Measurements from ENCODE around the gene C14orf93. TPM values are rescaled to one million over a fixed set of nuclear protein-coding genes. Genes with fewer than 3 reads are reported as not detected.
"Not testable (repeated sequence)": the region's sequence is repeated elsewhere in the genome, so short reads cannot be mapped to it uniquely, and the experiment has no call there.

C14orf93 gene
- total RNA-seq, 1 donor from 2014 or later = 9.1 TPM

GRCh38 chr14:22977684-22978486 is 32.1 kb downstream of the C14orf93 start:
- intact Hi-C loops (cut with micrococcal nuclease) = no loop called here
- Mint-ChIP-seq H3K4me1 (ENCODE audit: low read depth) (peaks cover 6% of the 10 kb centered on the region), H3K4me3 (ENCODE audit: low read depth) (no peak overlapping the region), H3K9me3 (no peaks in the 10 kb centered on the region), H3K27me3 (ENCODE audit: low read depth) (peaks cover 26% of the 10 kb centered on the region), H3K27ac (no peak overlapping the region), H3K36me3 (ENCODE audit: low read depth) (no peaks in the 10 kb centered on the region)
- DNase-seq (ENCODE audit: low spot score) = no peak

GRCh38 chr14:22977434-22977683 is 32.6 kb downstream of the C14orf93 start:
- intact Hi-C loops (cut with micrococcal nuclease) = no loop called here
- H3K36me3 Mint-ChIP-seq (ENCODE audit: low read depth) = no peaks in the 10 kb centered on the region
- DNase-seq (ENCODE audit: low spot score) = no peak
- no peak overlapping the region for H3K27ac Mint-ChIP-seq
- no peaks in the 10 kb centered on the region for H3K9me3 Mint-ChIP-seq
- H3K27me3 Mint-ChIP-seq (ENCODE audit: low read depth) = peaks cover 27% of the 10 kb centered on the region
- H3K4me3 Mint-ChIP-seq (ENCODE audit: low read depth) = no peak overlapping the region
- peaks cover 6% of the 10 kb centered on the region for H3K4me1 Mint-ChIP-seq (ENCODE audit: low read depth)

- Mint-ChIP-seq H3K36me3 (ENCODE audit: low read depth) (no peaks in the 10 kb centered on the region), H3K4me3 (ENCODE audit: low read depth) (no peak overlapping the region), H3K9me3 (no peaks in the 10 kb centered on the region), H3K27ac (no peak overlapping the region), H3K4me1 (ENCODE audit: low read depth) (peaks cover 6% of the 10 kb centered on the region), H3K27me3 (ENCODE audit: low read depth) (peaks cover 31% of the 10 kb centered on the region)
- DNase-seq (ENCODE audit: low spot score) = no peak
- intact Hi-C loops (cut with micrococcal nuclease) = no loop called here
Observed at GRCh38 chr14:22976620-22977433, 33.1 kb downstream of the C14orf93 start.

GRCh38 chr14:22974530-22975313 is 35.2 kb downstream of the C14orf93 start:
- H3K36me3 Mint-ChIP-seq (ENCODE audit: low read depth) = no peaks in the 10 kb centered on the region
- intact Hi-C loops (cut with micrococcal nuclease) = no loop called here

GRCh38 chr14:22973217-22974032 is 36.5 kb downstream of the C14orf93 start:
- no peak overlapping the region for H3K27ac Mint-ChIP-seq
- intact Hi-C loops (cut with micrococcal nuclease) = no loop called here
- H3K4me1 Mint-ChIP-seq (ENCODE audit: low read depth) = no peaks in the 10 kb centered on the region
- no peaks in the 10 kb centered on the region for H3K9me3 Mint-ChIP-seq
- H3K36me3 Mint-ChIP-seq (ENCODE audit: low read depth) = no peaks in the 10 kb centered on the region
- peaks cover 22% of the 10 kb centered on the region for H3K27me3 Mint-ChIP-seq (ENCODE audit: low read depth)
- no peak for DNase-seq (ENCODE audit: low spot score)
- H3K4me3 Mint-ChIP-seq (ENCODE audit: low read depth) = no peak overlapping the region

More at GRCh38 chr14:22974530-22975313, 35.2 kb downstream of the C14orf93 start:
- H3K27me3 Mint-ChIP-seq (ENCODE audit: low read depth) = peaks cover 28% of the 10 kb centered on the region
- H3K27ac Mint-ChIP-seq = no peak overlapping the region
- H3K9me3 Mint-ChIP-seq = no peaks in the 10 kb centered on the region
- no peak overlapping the region for H3K4me3 Mint-ChIP-seq (ENCODE audit: low read depth)
- DNase-seq (ENCODE audit: low spot score) = no peak
- peaks cover 1% of the 10 kb centered on the region for H3K4me1 Mint-ChIP-seq (ENCODE audit: low read depth)

GRCh38 chr14:22972313-22972930 is 37.5 kb downstream of the C14orf93 start:
- DNase-seq (ENCODE audit: low spot score) = no peak
- no peaks in the 10 kb centered on the region for H3K4me1 Mint-ChIP-seq (ENCODE audit: low read depth)
- no peak overlapping the region for H3K27ac Mint-ChIP-seq
- H3K9me3 Mint-ChIP-seq = no peaks in the 10 kb centered on the region
- peaks cover 15% of the 10 kb centered on the region for H3K27me3 Mint-ChIP-seq (ENCODE audit: low read depth)
- H3K4me3 Mint-ChIP-seq (ENCODE audit: low read depth) = no peak overlapping the region
- intact Hi-C loops (cut with micrococcal nuclease) = no loop called here
- H3K36me3 Mint-ChIP-seq (ENCODE audit: low read depth) = no peaks in the 10 kb centered on the region

- DNase-seq (ENCODE audit: low spot score) = no peak
- Mint-ChIP-seq H3K27me3 (ENCODE audit: low read depth) (peaks cover 7% of the 10 kb centered on the region), H3K9me3 (no peaks in the 10 kb centered on the region), H3K4me3 (ENCODE audit: low read depth) (no peak overlapping the region), H3K36me3 (ENCODE audit: low read depth) (no peaks in the 10 kb centered on the region), H3K4me1 (ENCODE audit: low read depth) (no peaks in the 10 kb centered on the region), H3K27ac (no peak overlapping the region)
- intact Hi-C loops (cut with micrococcal nuclease) = no loop called here
Observed at GRCh38 chr14:22971152-22971551, 38.8 kb downstream of the C14orf93 start.

GRCh38 chr14:22966783-22967269 is 43.1 kb downstream of the C14orf93 start:
- Mint-ChIP-seq H3K27ac (no peak overlapping the region), H3K4me1 (ENCODE audit: low read depth) (no peaks in the 10 kb centered on the region), H3K9me3 (no peaks in the 10 kb centered on the region), H3K27me3 (ENCODE audit: low read depth) (peaks cover 3% of the 10 kb centered on the region), H3K4me3 (ENCODE audit: low read depth) (no peak overlapping the region), H3K36me3 (ENCODE audit: low read depth) (no peaks in the 10 kb centered on the region)
- intact Hi-C loops (cut with micrococcal nuclease) = no loop called here
- no peak for DNase-seq (ENCODE audit: low spot score)

GRCh38 chr14:22965916-22966782 is 43.8 kb downstream of the C14orf93 start:
- H3K9me3 Mint-ChIP-seq; intact Hi-C loops (cut with micrococcal nuclease); H3K27ac Mint-ChIP-seq; H3K36me3 Mint-ChIP-seq (ENCODE audit: low read depth); DNase-seq (ENCODE audit: low spot score); H3K4me1 Mint-ChIP-seq (ENCODE audit: low read depth); H3K4me3 Mint-ChIP-seq (ENCODE audit: low read depth); H3K27me3 Mint-ChIP-seq (ENCODE audit: low read depth): not testable (repeated sequence)

GRCh38 chr14:22962061-22962676 is 47.8 kb downstream of the C14orf93 start:
- no peaks in the 10 kb centered on the region for H3K4me1 Mint-ChIP-seq (ENCODE audit: low read depth)
- H3K9me3 Mint-ChIP-seq = no peaks in the 10 kb centered on the region
- no peaks in the 10 kb centered on the region for H3K36me3 Mint-ChIP-seq (ENCODE audit: low read depth)
- DNase-seq (ENCODE audit: low spot score) = no peak
- no peak overlapping the region for H3K4me3 Mint-ChIP-seq (ENCODE audit: low read depth)
- peaks cover 3% of the 10 kb centered on the region for H3K27me3 Mint-ChIP-seq (ENCODE audit: low read depth)
- intact Hi-C loops (cut with micrococcal nuclease) = no loop called here
- H3K27ac Mint-ChIP-seq = no peak overlapping the region

Measured in activated T-helper 2 cell treated with anti-CD3 and anti-CD28 coated beads, Interferon-gamma antibody, Interleukin-2, Interleukin-4, amounts not matched to agents 10 μg/mL and 5 μg/mL and 100 μg/mL, durations not matched to agents 14 hours and 24 hours and 36 hours (primary cell).